GM12878 (cell line): ENCODE measurements around the gene FASTK. TPM values are rescaled to one million over a fixed set of nuclear protein-coding genes. Genes with fewer than 3 reads are reported as not detected.

ENCODE experiments used
- ATAC-seq: fragments of 200-7000 bp; cut with Tn5 transposase; 3 replicates; pipeline ENCODE4 v1.9.1; 2020; ENCODE audit warnings: mild to moderate bottlenecking, moderate library complexity
- BruUV-seq: library from RNA; stranded (reverse); fragments of 400-500 nt; replicated peaks from 2 replicates; lab custom pipeline; 2021; lab: Mats Ljungman, UMichigan
- CTCF ChIA-PET: fragments of 300-600 bp; sonication (Branson Sonifier 250); formaldehyde crosslinking; extraction: SDS; loops from one replicate; lab custom pipeline; 2021; ENCODE audit warnings: inconsistent platforms; lab: Yijun Ruan, JAX
- POLR2A ChIA-PET: fragments of 350-600 bp; formaldehyde crosslinking; extraction: SDS; loops from one replicate; lab custom pipeline; 2021; ENCODE audit warnings: inconsistent platforms; lab: Charles Lee
- RAD21 ChIA-PET: fragments of 300-600 bp; sonication (Branson Sonifier 250); formaldehyde crosslinking; loops from one replicate; lab custom pipeline; 2023; ENCODE audit warnings: antibody characterized with exemption; ENCODE audit not compliant: unreplicated experiment; lab: Charles Lee
- SMC1A ChIA-PET: fragments of 300-600 bp; sonication (Branson Sonifier 250); formaldehyde crosslinking; loops from one replicate; lab custom pipeline; 2023; ENCODE audit not compliant: unreplicated experiment, uncharacterized antibody; lab: Charles Lee
- DNase-seq: peaks from one replicate; pipeline ENCODE4 v3.0.0-alpha.2; 2011; ENCODE audit warnings: low read depth, low spot score
- FAIRE-seq: peaks from 3 replicates; lab custom pipeline; 2011; peaks lifted over from hg19 to GRCh38; lab: Jason Lieb, UNC
- H2AFZ ChIP-seq: 2 replicates; pipeline ENCODE4 v1.6.0; 2011; ENCODE audit warnings: low read depth, low read length, control low read depth; ENCODE audit not compliant: control insufficient read depth
- H3K27ac ChIP-seq: 2 replicates; pipeline ENCODE4 v1.5.1; 2011; ENCODE audit warnings: control low read depth; ENCODE audit not compliant: control insufficient read depth, insufficient read depth
- H3K27me3 ChIP-seq, 2 experiments: replicated peaks in 1 of 2; 2 replicates each; pipeline versions ENCODE4 v1.6.0 to v1.6.1; 2011; ENCODE audit warnings: low read length in 1 of 2; ENCODE audit not compliant: control insufficient read depth in 2 of 2, insufficient read depth in 2 of 2
- H3K36me3 ChIP-seq, 2 experiments: 2 replicates each; pipeline ENCODE4 v1.5.1; 2011; ENCODE audit warnings: low read length in 1 of 2; ENCODE audit not compliant: control insufficient read depth in 2 of 2, insufficient read depth in 2 of 2
- H3K4me1 ChIP-seq: 2 replicates; pipeline ENCODE4 v1.6.1; 2011; ENCODE audit warnings: mild to moderate bottlenecking, low read length, moderate library complexity, mixed read lengths; ENCODE audit not compliant: control insufficient read depth, insufficient read depth
- H3K4me2 ChIP-seq: 2 replicates; pipeline ENCODE4 v1.6.0; 2011; ENCODE audit warnings: control low read depth; ENCODE audit not compliant: control insufficient read depth, insufficient read depth
- H3K4me3 ChIP-seq: fragments of 200-600 bp; sonication (generic); 2 replicates; pipeline ENCODE4 v1.5.1; 2016
- H3K79me2 ChIP-seq: 2 replicates; pipeline ENCODE4 v1.6.0; 2011; ENCODE audit warnings: low read length; ENCODE audit not compliant: control insufficient read depth, insufficient read depth
- H3K9ac ChIP-seq: 2 replicates; pipeline ENCODE4 v1.8.0; 2011; ENCODE audit warnings: low read length, control low read depth, mixed read lengths; ENCODE audit not compliant: control insufficient read depth, insufficient read depth
- H3K9me3 ChIP-seq: replicated peaks from 3 replicates; pipeline ENCODE4 v1.5.1; 2011; ENCODE audit warnings: mild to moderate bottlenecking, low read length; ENCODE audit not compliant: control insufficient read depth, insufficient read depth
- H4K20me1 ChIP-seq: 2 replicates; pipeline ENCODE4 v1.6.0; 2011; ENCODE audit not compliant: control insufficient read depth, insufficient read depth
- DPF2 ChIP-seq: fragments of 450-650 bp; IDR thresholded peaks from 2 replicates; pipeline ENCODE4 v1.6.1; 2017; ENCODE audit warnings: mild to moderate bottlenecking
- EGR1 ChIP-seq, 2 experiments: IDR thresholded peaks; 1 replicate in 1 of 2; 2 replicates in 1 of 2; pipeline ENCODE4 v1.6.1; 2011 to 2012; ENCODE audit warnings: low read depth in 2 of 2, low read length in 2 of 2, borderline replicate concordance in 1 of 2, mild to moderate bottlenecking in 1 of 2, moderate library complexity in 1 of 2
- IKZF2 ChIP-seq, 2 experiments: fragments of 450-650 bp; IDR thresholded peaks; 2 replicates each; pipeline ENCODE4 v1.6.1; 2017; ENCODE audit warnings: mild to moderate bottlenecking in 2 of 2, moderate library complexity in 2 of 2
- NBN ChIP-seq: fragments of 450-650 bp; IDR thresholded peaks from 2 replicates; pipeline ENCODE4 v1.6.1; 2016
- NR2F1 ChIP-seq: fragments of 450-650 bp; conservative IDR thresholded peaks from 2 replicates; pipeline ENCODE4 v1.6.1; 2017; ENCODE audit warnings: mild to moderate bottlenecking
- RBBP5 ChIP-seq: fragments of 200-600 bp; sonication (generic); conservative IDR thresholded peaks from 2 replicates; pipeline ENCODE4 v1.6.1; 2016
- WGBS: methylation state at CpG from one replicate; pipeline ENCODE4 v1.1.6; 2016; ENCODE audit warnings: low lambda C conversion rate; ENCODE audit not compliant: insufficient replicate concordance, insufficient coverage; ENCODE audit errors: missing lambda C conversion rate; 5-methylcytosine and 5-hydroxymethylcytosine counted together
- in situ Hi-C: fragments of 300-500 bp; cut with MboI; formaldehyde crosslinking; loops from 9 replicates; pipeline ENCODE4 v1.14.3; 2018; ENCODE audit warnings: mixed read lengths
- intact Hi-C: fragments of 100-400 bp; cut with micrococcal nuclease; formaldehyde crosslinking; loops from one replicate; pipeline ENCODE4 v1.14.2; 2022; ENCODE audit not compliant: unreplicated experiment
- polyA plus RNA-seq, 11 experiments: library from polyadenylated mRNA; depleted of rRNA in 4 of 11; unstranded in 6 of 11; stranded (reverse) in 5 of 11; fragments of >200 nt; fragmentation: Nextera tagmentation in 4 of 11; fragmentation: Illumina TruSeq in 1 of 11; extraction: Ambion mirVana in 4 of 11; extraction: Trizol in 1 of 11; gene quantifications; 1 replicate in 1 of 11; 2 replicates in 10 of 11; pipeline versions ENCODE4 v1.2.1 to v1.2.3, GENCODE V29; 2011 to 2016; ENCODE audit warnings: inconsistent platforms in 2 of 11, missing spikeins in 2 of 11, low read depth in 1 of 11
- total RNA-seq, 4 experiments: library from RNA; depleted of rRNA in 3 of 4; stranded (reverse); fragments of >200 nt in 3 of 4; fragmentation: Illumina TruSeq in 1 of 4; extraction: Trizol in 1 of 4; gene quantifications; 2 replicates each; pipeline versions ENCODE4 v1.2.1 to v1.2.3, GENCODE V29; 2013 to 2021
- TF ChIP-seq, protein P1 (sequence below): IDR thresholded peaks from 2 replicates; pipeline ENCODE4 v1.6.1; 2011; ENCODE audit warnings: low read depth, low read length, improper control_type of control experiment, borderline replicate concordance
- TF ChIP-seq, protein P2 (sequence below): fragments of 150-350 bp; IDR thresholded peaks from 2 replicates; pipeline ENCODE4 v1.6.1; 2016; ENCODE audit warnings: low read depth, low read length
- TF ChIP-seq, protein P3 (sequence below): IDR thresholded peaks from 2 replicates; pipeline ENCODE4 v1.6.1; 2012; ENCODE audit warnings: low read depth, low read length, improper control_type of control experiment
- TF ChIP-seq, protein P4 (sequence below): IDR thresholded peaks from 2 replicates; pipeline ENCODE4 v1.6.1; 2012; ENCODE audit warnings: improper control_type of control experiment, low read depth, low read length; ENCODE audit not compliant: insufficient replicate concordance

Gene FASTK
- total and polyA plus RNA-seq, 10 of the 15 experiments (the other 5 are each of a cell fraction or from before 2014, with no cell fraction given): 0.19 to 102 (median 54.5) TPM

GRCh38 chr7:151085691-151086620, 5.3 kb upstream of the FASTK start, which contains the start of gene AGAP3 (continued):
- peak in 1 of 2 experiments; percentile 77; a peak in 2 of 3 replicates for TF ChIP-seq EGR1 (IDR thresholded peaks at IDR 0.05; ENCODE audit: borderline replicate concordance in 1 of 2, low read depth in 2 of 2, low read length in 2 of 2)
- TF ChIP-seq, protein P1, sequence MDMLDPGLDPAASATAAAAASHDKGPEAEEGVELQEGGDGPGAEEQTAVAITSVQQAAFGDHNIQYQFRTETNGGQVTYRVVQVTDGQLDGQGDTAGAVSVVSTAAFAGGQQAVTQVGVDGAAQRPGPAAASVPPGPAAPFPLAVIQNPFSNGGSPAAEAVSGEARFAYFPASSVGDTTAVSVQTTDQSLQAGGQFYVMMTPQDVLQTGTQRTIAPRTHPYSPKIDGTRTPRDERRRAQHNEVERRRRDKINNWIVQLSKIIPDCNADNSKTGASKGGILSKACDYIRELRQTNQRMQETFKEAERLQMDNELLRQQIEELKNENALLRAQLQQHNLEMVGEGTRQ: no peak
- peak; percentile 54 for TF ChIP-seq NBN

GRCh38 chr7:151085329-151085690, 4.7 kb upstream of the FASTK start:
- H3K9ac ChIP-seq: peak overlapping the region; percentile 59; the same call in 1 of the 2 replicates
- peak overlapping the region; percentile 87 for H3K4me3 ChIP-seq
- in situ Hi-C loops: no loop called here
- ATAC-seq: no peak
- H3K27ac ChIP-seq: no peak overlapping the region
- H3K27me3 ChIP-seq: no peaks in the 10 kb centered on the region
- intact Hi-C loops: no loop called here
- H3K4me2 ChIP-seq: peak overlapping the region; percentile 89
- no peak overlapping the region for H2AFZ ChIP-seq
- H3K79me2 ChIP-seq: peaks cover 67% of the 10 kb centered on the region
- ChIA-PET SMC1A (interaction anchor here (0.6 to 3.2 kb wide), 6 partner anchors 17 to 77 kb away, joined by 3 to 16 read pairs (median 3); partner anchors contain the start of genes ABCB8 and SLC4A2), POLR2A (interaction anchor here (0.6 to 3.0 kb wide), 5 partner anchors 23 to 679 kb away, joined by 3 to 14 read pairs (median 5); partner anchors contain the start of gene ABCB8), RAD21 (interaction anchor here (0.6 to 2.3 kb wide), 3 partner anchors 9 to 77 kb away, joined by 3 to 10 read pairs (median 5); partner anchors contain the start of gene ABCB8), CTCF (interaction anchor here (0.7 to 2.1 kb wide), 7 partner anchors 17 to 57 kb away, joined by 3 to 14 read pairs (median 5); partner anchors contain the start of genes ABCB8 and SLC4A2)
- no peaks in the 10 kb centered on the region for H3K9me3 ChIP-seq
- WGBS: 71% methylated on average over 5 of the region's 5 CpGs
- H3K36me3 ChIP-seq: no peaks in the 10 kb centered on the region
- no peak for DNase-seq
- H4K20me1 ChIP-seq: no peaks in the 10 kb centered on the region
- FAIRE-seq: no peak
- BruUV-seq: no TSS peak
- H3K4me1 ChIP-seq: peaks cover 36% of the 10 kb centered on the region
- TF ChIP-seq, protein P2, sequence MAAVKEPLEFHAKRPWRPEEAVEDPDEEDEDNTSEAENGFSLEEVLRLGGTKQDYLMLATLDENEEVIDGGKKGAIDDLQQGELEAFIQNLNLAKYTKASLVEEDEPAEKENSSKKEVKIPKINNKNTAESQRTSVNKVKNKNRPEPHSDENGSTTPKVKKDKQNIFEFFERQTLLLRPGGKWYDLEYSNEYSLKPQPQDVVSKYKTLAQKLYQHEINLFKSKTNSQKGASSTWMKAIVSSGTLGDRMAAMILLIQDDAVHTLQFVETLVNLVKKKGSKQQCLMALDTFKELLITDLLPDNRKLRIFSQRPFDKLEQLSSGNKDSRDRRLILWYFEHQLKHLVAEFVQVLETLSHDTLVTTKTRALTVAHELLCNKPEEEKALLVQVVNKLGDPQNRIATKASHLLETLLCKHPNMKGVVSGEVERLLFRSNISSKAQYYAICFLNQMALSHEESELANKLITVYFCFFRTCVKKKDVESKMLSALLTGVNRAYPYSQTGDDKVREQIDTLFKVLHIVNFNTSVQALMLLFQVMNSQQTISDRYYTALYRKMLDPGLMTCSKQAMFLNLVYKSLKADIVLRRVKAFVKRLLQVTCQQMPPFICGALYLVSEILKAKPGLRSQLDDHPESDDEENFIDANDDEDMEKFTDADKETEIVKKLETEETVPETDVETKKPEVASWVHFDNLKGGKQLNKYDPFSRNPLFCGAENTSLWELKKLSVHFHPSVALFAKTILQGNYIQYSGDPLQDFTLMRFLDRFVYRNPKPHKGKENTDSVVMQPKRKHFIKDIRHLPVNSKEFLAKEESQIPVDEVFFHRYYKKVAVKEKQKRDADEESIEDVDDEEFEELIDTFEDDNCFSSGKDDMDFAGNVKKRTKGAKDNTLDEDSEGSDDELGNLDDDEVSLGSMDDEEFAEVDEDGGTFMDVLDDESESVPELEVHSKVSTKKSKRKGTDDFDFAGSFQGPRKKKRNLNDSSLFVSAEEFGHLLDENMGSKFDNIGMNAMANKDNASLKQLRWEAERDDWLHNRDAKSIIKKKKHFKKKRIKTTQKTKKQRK: no peak
- TF ChIP-seq, protein P3, sequence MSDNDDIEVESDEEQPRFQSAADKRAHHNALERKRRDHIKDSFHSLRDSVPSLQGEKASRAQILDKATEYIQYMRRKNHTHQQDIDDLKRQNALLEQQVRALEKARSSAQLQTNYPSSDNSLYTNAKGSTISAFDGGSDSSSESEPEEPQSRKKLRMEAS: no peak
- TF ChIP-seq RBBP5 (no peak), DPF2 (no peak), NR2F1 (no peak), IKZF2 (IDR thresholded peaks at IDR 0.05) (no peak)
- TF ChIP-seq, protein P4, sequence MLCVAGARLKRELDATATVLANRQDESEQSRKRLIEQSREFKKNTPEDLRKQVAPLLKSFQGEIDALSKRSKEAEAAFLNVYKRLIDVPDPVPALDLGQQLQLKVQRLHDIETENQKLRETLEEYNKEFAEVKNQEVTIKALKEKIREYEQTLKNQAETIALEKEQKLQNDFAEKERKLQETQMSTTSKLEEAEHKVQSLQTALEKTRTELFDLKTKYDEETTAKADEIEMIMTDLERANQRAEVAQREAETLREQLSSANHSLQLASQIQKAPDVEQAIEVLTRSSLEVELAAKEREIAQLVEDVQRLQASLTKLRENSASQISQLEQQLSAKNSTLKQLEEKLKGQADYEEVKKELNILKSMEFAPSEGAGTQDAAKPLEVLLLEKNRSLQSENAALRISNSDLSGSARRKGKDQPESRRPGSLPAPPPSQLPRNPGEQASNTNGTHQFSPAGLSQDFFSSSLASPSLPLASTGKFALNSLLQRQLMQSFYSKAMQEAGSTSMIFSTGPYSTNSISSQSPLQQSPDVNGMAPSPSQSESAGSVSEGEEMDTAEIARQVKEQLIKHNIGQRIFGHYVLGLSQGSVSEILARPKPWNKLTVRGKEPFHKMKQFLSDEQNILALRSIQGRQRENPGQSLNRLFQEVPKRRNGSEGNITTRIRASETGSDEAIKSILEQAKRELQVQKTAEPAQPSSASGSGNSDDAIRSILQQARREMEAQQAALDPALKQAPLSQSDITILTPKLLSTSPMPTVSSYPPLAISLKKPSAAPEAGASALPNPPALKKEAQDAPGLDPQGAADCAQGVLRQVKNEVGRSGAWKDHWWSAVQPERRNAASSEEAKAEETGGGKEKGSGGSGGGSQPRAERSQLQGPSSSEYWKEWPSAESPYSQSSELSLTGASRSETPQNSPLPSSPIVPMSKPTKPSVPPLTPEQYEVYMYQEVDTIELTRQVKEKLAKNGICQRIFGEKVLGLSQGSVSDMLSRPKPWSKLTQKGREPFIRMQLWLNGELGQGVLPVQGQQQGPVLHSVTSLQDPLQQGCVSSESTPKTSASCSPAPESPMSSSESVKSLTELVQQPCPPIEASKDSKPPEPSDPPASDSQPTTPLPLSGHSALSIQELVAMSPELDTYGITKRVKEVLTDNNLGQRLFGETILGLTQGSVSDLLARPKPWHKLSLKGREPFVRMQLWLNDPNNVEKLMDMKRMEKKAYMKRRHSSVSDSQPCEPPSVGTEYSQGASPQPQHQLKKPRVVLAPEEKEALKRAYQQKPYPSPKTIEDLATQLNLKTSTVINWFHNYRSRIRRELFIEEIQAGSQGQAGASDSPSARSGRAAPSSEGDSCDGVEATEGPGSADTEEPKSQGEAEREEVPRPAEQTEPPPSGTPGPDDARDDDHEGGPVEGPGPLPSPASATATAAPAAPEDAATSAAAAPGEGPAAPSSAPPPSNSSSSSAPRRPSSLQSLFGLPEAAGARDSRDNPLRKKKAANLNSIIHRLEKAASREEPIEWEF: no peak
